GM18499 (cell line): ENCODE data around the gene PFDN1.

Experiments used
- ATAC-seq: cut with Tn5 transposase; IDR thresholded peaks from one replicate; pipeline ENCODE4 v1.9.1; 2021; ENCODE audit warnings: moderate number of reproducible peaks; ENCODE audit not compliant: insufficient read depth, unreplicated experiment

The PFDN1 gene

DNA sequence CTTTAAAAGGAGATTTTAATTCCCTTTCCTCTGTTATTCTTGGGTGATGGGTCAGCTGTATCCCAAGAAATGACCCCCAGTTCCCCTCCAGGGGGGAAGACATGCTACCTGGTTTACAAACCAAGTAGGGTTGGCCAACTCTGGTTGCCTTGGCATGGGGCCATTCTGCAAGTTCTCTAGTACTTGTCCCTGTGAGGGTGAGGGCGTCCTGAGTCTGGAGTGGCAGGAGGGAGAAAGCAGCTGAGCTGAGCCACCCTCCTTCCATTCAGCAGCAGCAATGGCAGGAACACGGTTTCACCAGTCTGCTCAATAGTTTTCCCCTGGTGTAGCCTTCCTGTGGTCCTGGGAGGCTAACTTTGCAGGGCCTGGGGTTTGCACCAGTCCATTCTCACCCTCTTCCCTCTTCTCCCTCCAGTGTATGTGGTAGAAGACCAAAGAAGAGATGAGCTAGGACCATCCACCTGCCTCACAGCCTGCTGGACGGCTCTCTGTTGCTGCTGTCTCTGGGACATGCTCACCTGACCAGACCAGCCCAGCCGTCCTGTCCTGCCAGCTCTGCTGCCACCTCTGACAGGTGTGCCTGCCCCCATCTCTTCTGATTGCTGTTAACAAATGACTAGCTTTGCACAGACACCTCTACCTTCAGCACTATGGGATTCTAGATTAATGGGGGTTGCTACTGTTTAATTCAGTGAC lies 59.9 kb downstream of the PFDN1 start:
- ATAC-seq = no peak

DNA sequence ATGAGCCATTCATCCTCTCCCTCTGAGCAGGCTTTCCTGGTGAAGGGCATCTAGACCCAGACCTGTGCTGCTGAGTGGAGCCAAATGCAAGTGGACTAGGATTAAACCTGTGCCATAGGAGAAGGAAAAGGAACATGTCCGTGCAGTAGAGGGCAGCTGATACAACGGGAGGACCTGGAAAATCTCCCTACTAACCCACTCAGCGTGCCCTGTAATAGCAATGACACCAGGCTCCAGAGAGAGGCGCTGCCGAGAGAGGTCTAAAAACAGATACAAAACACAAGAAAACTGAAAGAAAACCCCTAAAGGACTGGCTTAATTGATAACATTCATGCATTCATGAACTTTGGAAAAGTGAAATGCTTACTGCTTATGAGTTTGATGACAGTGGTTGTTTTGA lies 60.8 kb downstream of the PFDN1 start:
- no peak for ATAC-seq

DNA sequence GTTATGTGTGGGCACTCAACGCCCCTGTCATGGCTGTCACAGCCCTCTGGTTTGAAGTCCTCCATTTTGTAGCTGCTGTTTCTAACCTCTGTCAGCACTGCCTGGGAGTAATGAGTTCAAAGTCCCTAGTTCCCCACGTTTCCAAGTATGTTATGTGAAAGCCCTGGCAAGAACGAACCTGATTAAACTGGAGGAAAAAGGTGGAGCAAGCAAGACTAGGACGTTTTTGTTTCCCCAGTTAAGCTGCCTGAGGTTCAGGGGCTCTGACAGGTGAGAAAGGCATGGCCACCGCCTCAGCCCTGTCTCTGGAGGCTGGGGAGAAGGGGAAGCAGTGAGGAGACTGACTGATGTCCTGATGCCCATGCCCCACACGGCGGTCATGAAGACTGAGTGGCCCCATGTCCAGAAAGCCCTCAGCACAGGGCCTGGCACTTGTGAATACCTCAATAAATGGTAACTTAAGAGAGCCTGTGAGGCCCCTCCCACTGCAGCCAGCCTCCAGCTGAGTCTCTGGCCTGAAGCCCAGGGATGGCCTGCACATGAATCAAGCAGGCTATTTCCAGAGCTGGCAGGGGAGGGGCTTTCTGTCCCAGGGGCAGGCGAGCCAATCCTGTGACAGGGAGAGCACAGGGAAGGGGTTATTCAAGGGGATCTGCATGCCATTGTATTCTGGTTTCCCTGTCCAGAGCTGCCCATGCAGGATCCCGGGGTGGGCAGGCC lies 61.8 kb downstream of the PFDN1 start:
- ATAC-seq = no peak

DNA sequence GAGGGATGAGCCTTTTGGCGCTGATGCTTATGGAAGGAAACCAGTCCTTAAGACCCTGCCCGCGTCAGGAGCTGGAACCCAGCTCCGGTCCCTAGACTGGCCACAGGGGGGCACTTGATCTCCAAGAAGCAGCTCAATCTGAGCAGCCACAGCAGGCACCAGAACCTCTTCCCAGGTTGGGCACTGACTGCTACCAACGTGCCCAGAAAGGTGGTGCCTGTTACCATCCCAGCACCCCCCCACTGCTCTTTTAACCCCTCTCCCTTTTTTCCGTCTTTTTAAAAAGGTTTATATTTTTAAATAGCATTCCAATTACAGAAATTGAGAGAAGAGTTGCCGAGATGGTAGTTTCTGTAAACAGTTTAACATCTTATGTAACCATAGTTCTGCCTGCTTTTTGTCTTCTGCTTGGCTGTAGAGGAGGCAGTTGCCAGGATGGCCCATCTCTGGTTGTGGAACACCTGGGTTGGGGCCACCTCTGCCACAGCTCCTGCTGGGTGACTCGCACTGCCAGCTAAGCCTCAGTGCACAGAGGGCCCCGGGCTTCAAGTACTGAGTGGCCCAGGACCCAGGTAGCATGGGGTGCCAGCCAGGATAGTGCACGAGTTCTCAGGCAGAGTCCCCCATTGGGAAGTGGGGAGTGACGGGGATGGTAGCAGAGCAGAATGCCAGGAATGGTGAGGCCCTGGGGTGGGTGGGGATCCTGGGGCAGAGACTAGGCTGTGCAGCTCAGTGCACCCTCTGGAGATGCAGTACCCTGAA lies 62.8 kb downstream of the PFDN1 start:
- no peak for ATAC-seq

DNA sequence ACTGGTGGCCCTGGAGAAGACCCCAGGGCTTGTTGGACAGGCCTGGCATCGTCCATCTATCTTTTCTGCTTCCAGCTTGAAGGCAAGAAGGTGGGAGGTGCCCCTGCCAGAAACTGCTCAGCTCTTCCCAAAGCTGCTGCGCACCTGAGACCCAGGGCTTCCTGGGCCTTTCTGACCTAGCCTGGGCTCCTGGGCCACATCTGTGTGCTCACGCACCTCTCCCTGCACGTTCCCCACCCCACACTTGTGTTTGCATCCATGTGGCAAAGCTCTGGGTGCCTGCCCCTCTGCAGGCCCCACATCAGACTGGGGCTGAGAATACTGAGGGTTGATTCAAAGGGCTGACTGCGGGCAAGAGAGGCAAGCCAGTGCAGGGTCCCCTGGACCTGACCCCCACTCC lies 63.4 kb downstream of the PFDN1 start:
- no peak for ATAC-seq

DNA sequence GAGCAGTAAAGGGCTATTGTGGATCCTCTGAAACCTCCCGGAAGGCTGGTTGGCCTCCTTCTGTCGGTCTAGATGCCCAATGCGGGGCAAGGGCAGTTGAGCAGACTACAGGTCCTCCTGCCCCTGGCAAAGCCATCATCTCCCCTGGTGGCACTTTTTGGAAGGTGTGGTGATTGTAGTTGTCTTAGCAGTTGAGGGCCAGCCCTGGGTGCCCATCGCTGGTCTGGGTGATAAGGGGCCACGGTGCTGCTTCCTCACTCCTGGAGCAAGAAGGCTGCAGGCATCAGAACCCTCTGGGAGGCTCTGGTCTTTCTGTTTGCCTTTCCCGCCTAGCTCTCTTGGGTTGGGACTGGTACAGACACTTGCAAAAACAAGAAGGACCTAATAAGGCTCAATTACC lies 64.1 kb downstream of the PFDN1 start:
- ATAC-seq = no peak

DNA sequence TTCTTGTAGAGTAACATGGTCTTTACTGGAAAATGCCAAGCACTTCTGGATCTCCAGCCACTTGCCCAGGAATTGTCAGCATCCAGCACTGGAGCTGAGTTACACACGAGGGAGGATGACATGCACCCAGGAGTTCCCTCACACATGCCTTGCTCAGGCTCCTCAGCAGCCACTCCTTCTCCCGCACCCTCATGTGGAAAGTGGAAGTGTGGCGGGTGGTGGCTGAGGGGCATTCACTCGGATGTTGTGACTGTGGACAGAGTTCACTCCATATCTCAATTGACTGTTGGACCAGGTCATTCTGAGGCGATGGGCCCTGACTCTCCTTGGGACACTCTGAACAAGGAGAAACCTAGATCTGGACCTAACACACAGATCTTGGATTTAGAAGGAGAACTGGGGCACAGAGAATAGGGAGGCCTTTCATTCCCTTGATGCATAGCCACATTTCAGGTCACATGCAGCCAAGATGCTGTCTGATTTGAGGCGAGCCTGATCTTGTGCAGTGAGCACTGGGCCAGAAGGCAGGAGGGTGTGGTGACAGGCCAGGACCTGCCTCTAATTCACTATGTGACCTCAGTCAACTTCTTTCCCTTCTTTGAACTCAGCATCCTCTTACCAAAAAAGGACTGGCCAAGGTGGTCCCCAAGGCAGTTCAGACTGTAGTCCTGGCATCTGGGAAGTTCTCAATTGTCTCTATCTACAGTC lies 65.9 kb downstream of the PFDN1 start:
- ATAC-seq = no peak

DNA sequence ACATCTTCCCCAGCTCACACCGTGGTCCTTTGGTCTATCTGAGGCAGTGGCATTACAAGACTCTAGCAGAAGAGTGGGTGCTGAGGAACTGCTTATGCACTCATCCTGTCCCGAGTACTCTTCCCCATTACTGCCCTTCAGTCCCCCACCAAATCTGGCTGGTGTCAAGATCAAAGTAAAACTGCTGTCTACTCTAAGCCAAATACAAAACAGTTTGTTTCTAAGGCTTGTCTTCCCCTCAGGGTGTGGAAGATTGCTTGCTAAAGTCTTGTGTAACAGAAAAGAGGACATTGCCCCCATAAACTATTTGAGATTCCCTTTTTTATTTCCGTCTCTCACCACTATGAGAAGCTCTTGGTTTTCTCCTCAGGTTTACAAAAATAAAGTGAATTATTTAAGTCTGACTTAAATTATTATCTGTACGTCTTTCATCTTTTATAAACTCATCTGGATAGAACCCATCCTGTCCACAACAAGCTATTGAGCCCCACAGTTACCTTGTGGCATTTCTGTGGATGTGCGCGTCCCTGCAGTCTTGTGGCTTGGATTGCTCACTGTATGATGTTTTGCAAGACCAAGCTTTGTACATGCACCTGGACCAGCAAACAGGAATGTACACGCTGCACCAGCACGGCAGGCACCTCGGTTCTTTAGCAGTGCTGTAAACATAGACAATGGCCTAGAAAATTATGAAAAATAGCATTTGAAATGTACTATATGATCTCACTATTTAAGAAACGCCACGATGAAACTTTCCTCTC lies 66.9 kb downstream of the PFDN1 start:
- ATAC-seq = no peak

DNA sequence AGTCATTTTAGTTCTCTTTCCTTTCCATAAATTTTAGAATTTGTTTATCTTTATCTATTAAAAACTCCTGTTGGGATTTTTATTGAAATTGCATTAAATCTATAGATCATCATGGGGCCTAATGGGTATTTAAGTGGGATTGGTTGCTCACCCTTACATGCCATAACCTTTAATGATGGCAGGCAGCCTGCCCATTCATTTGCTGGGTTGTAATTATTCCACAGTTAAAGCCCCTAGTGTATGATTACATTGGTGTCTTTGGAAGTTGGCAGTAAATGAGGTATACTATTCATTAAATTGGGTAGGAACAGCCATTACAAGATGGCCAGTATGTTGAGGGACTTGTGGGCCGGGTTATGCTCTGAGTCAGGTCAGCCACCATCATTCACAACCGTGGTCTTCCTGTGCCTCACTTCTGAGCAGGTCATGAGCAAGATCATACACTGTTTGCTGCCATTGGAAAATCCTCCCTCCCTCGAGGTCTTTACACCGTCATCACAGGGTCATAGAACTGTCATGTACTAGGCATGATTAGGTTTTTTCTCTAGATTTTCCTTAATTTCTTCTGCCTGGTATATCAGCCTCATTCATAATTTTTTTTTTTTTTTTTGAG lies 68.4 kb downstream of the PFDN1 start:
- ATAC-seq = no peak

DNA sequence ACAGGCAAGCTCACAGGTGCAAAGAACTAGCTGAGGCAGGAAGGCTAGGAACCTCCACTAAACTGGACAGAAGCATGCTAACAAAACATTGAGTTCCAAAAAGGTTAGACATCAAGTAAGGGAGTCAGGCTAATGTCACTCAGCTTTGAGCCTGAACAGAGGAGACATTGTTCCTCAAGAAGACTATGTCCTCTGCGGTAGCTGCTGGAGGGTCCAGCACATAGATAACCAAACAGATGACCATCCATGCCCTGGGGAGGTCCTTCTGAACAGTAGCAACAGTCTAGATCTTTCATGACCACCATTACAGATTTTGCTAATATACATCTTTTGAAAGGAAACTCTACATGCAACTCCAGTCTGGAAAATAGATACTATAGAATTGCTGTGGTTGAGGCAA lies 70.2 kb downstream of the PFDN1 start:
- ATAC-seq = no peak

DNA sequence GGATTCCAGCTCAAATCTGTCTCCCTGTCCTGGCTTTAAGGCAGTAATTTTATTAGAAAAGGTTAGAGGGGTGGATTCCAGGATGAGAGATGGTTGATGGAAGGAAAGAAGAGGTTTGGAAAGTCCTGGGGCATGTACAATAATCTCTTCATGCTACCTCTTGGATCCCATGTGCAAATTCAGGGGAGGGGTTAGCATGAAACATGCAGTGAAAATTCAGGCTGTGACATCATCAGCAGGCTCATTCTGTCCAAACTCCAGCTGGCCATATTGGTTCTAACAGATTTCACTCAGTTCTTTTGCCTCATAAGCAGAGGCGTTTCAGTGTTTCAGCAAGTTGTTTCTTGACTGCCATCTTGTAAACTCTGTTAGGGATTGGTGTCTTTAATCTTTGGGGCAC lies 72.5 kb downstream of the PFDN1 start:
- no peak for ATAC-seq

DNA sequence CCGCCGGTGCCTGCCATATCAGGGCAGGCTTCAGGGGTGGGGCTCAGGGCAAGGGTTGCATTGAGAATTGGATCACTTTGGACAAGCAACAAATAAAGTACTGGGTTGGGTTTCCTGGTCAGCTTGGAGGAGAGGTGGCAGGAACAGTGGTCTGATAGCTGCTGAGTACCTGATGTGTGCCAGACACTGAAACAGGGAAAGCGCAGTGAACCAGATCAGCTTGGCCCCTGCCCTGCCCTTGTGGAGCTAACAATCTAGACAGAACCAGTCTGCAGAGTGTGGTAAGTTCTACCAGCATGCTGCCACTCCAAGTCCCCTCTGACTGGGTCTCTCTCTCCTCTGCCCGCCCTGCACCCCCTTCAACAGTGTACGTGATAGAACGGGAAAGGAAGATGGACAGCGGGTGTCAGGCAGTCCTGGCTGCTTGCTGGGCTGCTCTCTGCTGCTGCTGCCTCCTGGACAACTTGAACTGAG lies 74.5 kb downstream of the PFDN1 start:
- ATAC-seq = no peak

DNA sequence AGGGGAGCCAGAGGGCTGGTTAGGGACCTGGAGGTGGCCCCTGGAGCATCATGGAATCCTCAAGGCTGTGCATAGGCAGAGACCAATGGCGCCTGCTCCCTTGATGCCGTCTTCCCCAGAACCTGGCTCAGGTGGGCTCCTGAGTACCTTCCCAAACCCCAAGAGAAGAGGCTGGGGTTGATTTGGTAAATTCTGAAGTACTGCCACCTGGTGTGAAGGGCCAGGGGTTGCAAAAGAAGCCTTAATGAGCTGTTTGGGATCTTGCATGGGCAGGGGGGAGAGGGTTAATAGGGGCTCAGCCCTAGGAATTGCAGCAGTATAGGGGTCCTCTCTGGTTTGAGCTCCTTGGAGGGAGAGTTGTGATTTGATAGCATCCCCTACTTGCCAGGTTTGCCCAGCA lies 75.9 kb downstream of the PFDN1 start:
- no peak for ATAC-seq

DNA sequence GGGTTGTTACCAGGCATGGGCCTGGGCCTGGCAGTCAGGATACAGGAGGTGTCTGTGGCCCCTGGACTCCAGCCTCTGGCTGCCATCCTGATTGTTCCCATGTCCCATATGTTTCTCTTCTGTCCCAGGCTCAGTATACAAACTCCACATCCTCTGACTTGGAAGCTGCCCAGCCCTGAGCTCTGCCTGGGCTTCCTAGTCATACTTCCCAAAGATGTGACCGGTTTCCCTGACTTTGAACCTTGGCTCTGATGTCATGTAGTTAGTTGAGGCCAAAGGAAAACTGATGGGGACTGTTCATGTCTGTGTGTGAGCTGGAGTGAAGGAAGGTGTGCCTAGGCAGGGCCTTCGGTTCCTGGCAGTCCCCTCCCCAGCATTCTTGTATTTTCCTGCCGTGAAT lies 77.5 kb downstream of the PFDN1 start:
- no peak for ATAC-seq

DNA sequence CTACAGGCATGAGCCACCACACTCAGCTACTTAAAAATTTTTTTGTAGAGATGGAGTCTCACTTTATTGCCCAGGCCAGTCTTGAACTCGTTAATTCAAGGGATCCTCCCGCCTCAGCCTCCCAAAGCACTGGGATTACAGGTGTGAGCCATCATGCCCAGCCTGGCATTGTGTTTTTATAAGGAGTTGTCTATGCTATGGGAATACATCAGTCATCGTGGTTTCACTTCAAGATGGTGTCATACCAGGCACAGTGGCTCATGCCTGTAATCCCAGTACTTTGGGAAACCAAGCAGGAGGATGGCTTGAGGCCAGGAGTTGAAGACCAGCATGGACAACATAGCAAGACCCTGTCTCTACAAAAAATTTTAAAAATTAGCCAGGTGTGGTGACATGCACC lies 78.2 kb downstream of the PFDN1 start:
- no peak for ATAC-seq

DNA sequence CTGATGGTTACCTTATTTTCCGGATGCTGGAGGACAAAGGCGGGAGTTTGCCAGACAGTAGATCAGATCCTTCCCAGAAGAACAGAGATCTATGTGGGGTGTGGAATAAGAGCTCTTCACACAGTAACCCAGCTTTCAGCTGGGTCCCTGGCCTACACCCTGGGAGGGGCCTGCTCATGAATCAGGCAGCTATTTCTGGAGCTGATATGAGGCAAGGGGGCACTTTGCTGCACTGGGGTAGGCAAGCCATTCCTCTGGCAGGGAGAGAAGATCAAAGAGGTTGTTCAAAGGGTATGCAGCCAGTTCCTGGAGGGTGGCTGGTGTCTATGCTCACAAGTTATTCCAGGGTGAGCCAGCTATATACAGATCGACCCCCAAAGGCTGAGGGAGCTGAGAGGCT lies 79.3 kb downstream of the PFDN1 start:
- ATAC-seq = no peak

DNA sequence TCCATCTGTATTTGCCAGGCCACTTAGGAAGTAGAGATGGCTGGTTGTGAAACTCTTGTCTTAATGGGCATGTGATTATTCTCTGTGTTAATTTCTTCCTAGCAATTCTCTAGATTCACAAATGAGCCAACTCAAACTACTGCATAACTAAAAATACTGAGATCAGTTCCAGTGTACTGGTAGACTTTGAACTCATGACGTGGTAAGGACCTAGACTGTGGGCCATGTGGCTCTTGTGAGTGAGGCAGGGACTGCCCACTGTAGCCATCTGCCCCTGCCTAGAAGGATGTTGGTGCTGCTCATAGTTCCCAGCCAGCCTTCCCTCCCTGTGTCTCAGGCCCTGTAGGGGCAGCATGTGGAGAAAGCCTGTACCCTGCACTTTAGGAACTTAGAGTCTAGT lies 80.5 kb downstream of the PFDN1 start:
- ATAC-seq = no peak

DNA sequence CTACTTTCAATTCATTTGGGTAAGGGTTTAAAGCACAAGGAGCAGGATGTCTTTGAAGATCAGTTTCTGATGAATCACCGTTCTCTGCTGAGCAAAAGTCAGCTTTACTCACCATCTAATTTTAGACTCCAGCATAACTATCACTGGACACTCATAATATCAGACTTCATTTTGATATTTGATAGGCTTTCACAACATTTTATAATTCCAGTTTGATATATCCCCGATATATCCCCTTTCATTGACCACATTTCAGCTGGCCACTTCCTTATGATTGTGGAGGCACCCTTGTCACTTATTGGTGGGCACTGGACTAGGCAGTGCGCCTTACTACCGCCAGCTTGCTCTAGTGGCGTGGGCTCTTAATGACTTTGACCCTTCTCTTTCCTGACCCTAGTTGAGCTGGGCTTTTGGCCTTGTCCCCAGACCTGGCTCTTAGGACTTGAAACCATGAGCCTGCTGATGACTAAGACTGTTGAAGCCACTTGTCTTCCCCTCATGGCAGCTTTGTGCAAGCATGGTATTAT lies 81.1 kb downstream of the PFDN1 start:
- no peak for ATAC-seq

DNA sequence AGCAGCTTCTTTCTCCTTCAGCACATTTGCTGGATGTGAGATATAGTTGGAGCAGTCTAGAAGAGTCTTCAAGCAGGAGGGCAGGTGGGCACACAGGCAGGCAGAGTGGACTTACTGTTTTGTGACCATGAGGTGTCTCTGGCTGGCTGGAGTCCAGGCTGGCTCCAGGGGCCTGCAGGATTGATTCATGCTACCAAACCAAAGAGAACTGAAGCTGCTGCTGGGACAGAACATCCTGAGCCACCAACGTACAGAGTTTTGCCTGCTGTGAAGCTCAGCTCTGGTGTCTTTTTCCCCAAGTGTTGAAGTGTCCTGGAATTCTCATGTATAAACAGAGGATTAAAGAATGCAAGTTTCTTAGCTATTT lies 82.2 kb downstream of the PFDN1 start:
- no peak for ATAC-seq
